ENCODE results near the gene SAV1.

The SAV1 gene

GRCh38 chr14:50677527-50678063 lies 9.5 kb upstream of the SAV1 start:
- TF ChIP-seq SPI1 (IDR thresholded peaks at IDR 0.05; ENCODE audit: borderline replicate concordance, low read depth), result peak; percentile 59; the same call in 1 of the 2 replicates
- TF ChIP-seq CTCF (IDR thresholded peaks at IDR 0.05; ENCODE audit: insufficient read depth, low read length), result no peak
- H3K27me3 ChIP-seq (ENCODE audit: insufficient read depth, poor library complexity, severe bottlenecking), result no peaks in the 10 kb centered on the region
- no peak overlapping the region for H3K27ac ChIP-seq (replicated peaks)
- H3K4me3 ChIP-seq (replicated peaks; ENCODE audit: insufficient read depth, low read length), result peak overlapping the region; percentile 18; the same call in 1 of the 2 replicates
- peak in 1 of 2 experiments; percentile 33 for DNase-seq (ENCODE audit: low read depth in 1 of 2, low spot score in 1 of 2)

- Histone ChIP-seq H3K4me3 (replicated peaks; ENCODE audit: insufficient read depth, low read length) (no peak overlapping the region), H3K27ac (replicated peaks) (no peak overlapping the region), H3K27me3 (ENCODE audit: insufficient read depth, poor library complexity, severe bottlenecking) (no peaks in the 10 kb centered on the region)
- TF ChIP-seq GABPA (IDR thresholded peaks at IDR 0.05; ENCODE audit: low read depth), result no peak
- TF ChIP-seq REST (IDR thresholded peaks at IDR 0.05; ENCODE audit: insufficient replicate concordance, low read depth), result no peak
- DNase-seq (ENCODE audit: low read depth in 1 of 2, low spot score in 1 of 2), result no peak
Observed at GRCh38 chr14:50676814-50677516, 8.9 kb upstream of the SAV1 start.

GRCh38 chr14:50675597-50675996 lies 7.5 kb upstream of the SAV1 start:
- DNase-seq (ENCODE audit: low read depth in 1 of 2, low spot score in 1 of 2), result no peak
- TF ChIP-seq SPI1 (IDR thresholded peaks at IDR 0.05; ENCODE audit: borderline replicate concordance, low read depth), result no peak
- no peak for TF ChIP-seq REST (IDR thresholded peaks at IDR 0.05; ENCODE audit: insufficient replicate concordance, low read depth)
- TF ChIP-seq POLR2AphosphoS5 (IDR thresholded peaks at IDR 0.05; ENCODE audit: low read depth), result no peak
- TF ChIP-seq CTCF (IDR thresholded peaks at IDR 0.05; ENCODE audit: insufficient read depth, low read length), result no peak
- no peak for TF ChIP-seq GABPA (IDR thresholded peaks at IDR 0.05; ENCODE audit: low read depth)
- H3K27ac ChIP-seq (replicated peaks), result no peak overlapping the region
- H3K27me3 ChIP-seq (ENCODE audit: insufficient read depth, poor library complexity, severe bottlenecking), result no peaks in the 10 kb centered on the region
- H3K4me3 ChIP-seq (replicated peaks; ENCODE audit: insufficient read depth, low read length), result no peak overlapping the region

- H3K27me3 ChIP-seq (ENCODE audit: insufficient read depth, poor library complexity, severe bottlenecking), result no peaks in the 10 kb centered on the region
- DNase-seq (ENCODE audit: low read depth in 1 of 2, low spot score in 1 of 2), result no peak
Observed at GRCh38 chr14:50670866-50671256, 2.8 kb upstream of the SAV1 start.

More at GRCh38 chr14:50670866-50671256, 2.8 kb upstream of the SAV1 start:
- H3K4me3 ChIP-seq (replicated peaks; ENCODE audit: insufficient read depth, low read length), result no peak overlapping the region
- no peak overlapping the region for H3K27ac ChIP-seq (replicated peaks)
- TF ChIP-seq REST (IDR thresholded peaks at IDR 0.05; ENCODE audit: insufficient replicate concordance, low read depth) (no peak), CTCF (IDR thresholded peaks at IDR 0.05; ENCODE audit: insufficient read depth, low read length) (no peak), POLR2AphosphoS5 (IDR thresholded peaks at IDR 0.05; ENCODE audit: low read depth) (no peak), GABPA (IDR thresholded peaks at IDR 0.05; ENCODE audit: low read depth) (no peak), SPI1 (IDR thresholded peaks at IDR 0.05; ENCODE audit: borderline replicate concordance, low read depth) (no peak)
